ENCODE results near the gene FAM163B. TPM values are rescaled to one million over a fixed set of nuclear protein-coding genes. Genes with fewer than 3 reads are reported as not detected.
A peak's percentile ranks its signal among the peaks of the same experiment; 100 is the strongest.

The FAM163B gene
- total RNA-seq, 1 donor from 2014 or later = not detected

DNA sequence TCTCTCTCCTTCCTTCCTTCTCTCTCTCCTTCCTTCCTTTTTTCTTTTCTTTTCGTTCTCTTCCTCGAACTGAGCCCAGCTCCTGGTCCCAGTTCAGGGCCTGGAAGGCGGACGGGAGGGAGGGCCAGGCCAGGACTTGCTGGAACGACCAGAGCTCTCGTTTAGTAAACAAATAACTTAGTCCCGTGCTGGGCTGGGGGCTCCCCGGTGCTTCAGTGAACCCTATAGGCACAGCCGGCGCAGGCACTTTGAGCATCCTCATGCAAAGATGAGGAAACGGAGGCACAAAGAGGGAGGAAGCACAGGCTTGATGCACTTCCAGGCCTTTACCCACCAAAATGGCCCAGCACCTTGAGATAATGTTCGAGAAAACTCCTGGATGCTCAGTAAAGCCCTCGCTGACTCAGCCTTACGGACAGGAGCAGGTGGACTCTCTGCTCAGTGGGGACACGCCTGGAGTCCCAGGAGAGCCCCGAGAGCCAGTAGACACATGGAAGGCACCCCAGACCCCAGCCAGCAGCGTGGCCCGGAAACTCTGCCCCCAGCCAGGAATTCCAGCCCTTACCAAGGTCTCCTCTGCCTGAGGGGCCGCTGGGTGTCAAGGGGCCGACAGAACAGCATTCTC lies 18.8 kb downstream of the FAM163B start:
- Mint-ChIP-seq H3K27me3 (ENCODE audit: unreplicated experiment) (peaks cover 15% of the 10 kb centered on the region), H3K36me3 (ENCODE audit: unreplicated experiment) (no peaks in the 10 kb centered on the region), H3K27ac (ENCODE audit: unreplicated experiment) (no peak overlapping the region), H3K4me1 (ENCODE audit: unreplicated experiment) (peaks cover 6% of the 10 kb centered on the region), H3K4me3 (ENCODE audit: unreplicated experiment) (no peak overlapping the region), H3K9me3 (ENCODE audit: unreplicated experiment) (no peaks in the 10 kb centered on the region)
- no peak for DNase-seq (ENCODE audit: extremely low spot score, unreplicated experiment)
- TF ChIP-seq CTCF (IDR thresholded peaks at IDR 0.05) = no peak

DNA sequence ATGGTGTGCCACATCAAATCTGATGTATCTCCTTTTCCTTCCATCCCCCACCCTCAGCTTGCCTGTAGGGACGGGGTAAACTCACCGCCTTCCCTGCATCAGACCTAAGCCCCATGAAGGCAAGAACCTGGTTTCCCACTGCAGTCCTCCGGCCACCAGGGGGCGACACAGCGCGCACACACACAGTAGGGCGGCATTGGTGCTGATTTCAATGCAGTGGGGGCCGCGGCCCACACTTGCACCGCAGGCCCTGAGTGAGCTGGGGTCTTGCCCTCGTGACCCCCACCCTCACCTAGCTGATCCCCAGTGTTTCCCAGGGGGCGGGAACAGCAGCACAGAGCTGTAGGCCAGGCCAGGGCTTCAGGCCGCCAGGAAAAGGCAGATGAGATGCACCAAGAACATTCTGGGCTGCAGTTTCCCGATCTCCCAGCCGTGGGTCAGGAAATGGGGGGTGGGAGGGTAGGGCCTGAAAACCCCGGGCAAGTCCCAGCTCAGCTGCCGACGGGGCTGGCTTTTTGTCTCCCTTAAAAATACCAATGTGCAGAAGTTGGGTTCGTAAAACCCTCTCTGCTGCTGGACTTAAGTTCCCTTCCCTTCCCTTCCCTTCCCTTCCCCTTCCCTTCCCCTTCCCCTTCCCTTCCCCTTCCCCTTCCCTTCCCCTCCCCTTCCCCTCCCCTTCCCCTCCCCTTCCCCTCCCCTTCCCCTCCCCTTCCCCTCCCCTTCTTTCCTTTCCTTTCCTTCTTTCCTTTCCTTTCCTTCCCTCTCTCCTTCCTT lies 19.5 kb downstream of the FAM163B start:
- Mint-ChIP-seq H3K4me1 (ENCODE audit: unreplicated experiment) (peaks cover 10% of the 10 kb centered on the region), H3K9me3 (ENCODE audit: unreplicated experiment) (no peaks in the 10 kb centered on the region), H3K36me3 (ENCODE audit: unreplicated experiment) (no peaks in the 10 kb centered on the region), H3K4me3 (ENCODE audit: unreplicated experiment) (no peak overlapping the region), H3K27me3 (ENCODE audit: unreplicated experiment) (peaks cover 21% of the 10 kb centered on the region), H3K27ac (ENCODE audit: unreplicated experiment) (no peak overlapping the region)
- no peak for DNase-seq (ENCODE audit: extremely low spot score, unreplicated experiment)
- TF ChIP-seq CTCF (IDR thresholded peaks at IDR 0.05) = peak; percentile 43

DNA sequence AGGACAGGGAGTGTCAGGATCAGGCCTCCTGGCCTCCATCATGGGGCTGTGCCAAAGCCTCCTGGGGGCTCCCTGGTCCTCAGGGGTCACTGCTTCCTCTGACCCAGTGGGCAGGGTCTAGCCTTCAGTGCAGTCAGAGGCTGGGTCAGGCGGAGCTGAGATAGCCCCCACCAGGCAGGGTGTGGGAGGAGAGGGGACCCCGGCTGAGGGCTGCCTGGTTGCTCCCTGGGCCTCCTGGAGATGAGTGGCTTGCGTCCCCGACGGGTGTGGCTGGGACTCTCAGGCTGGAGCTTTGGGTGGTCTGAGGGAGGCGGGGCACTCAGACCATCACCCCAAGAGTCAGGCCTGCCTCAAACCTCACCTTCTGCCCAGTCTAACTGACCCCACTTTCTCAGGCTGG lies 21.7 kb downstream of the FAM163B start:
- Mint-ChIP-seq H3K36me3 (ENCODE audit: unreplicated experiment) (no peaks in the 10 kb centered on the region), H3K27ac (ENCODE audit: unreplicated experiment) (no peak overlapping the region), H3K4me3 (ENCODE audit: unreplicated experiment) (no peak overlapping the region), H3K9me3 (ENCODE audit: unreplicated experiment) (no peaks in the 10 kb centered on the region), H3K4me1 (ENCODE audit: unreplicated experiment) (peaks cover 14% of the 10 kb centered on the region), H3K27me3 (ENCODE audit: unreplicated experiment) (peaks cover 29% of the 10 kb centered on the region)
- DNase-seq (ENCODE audit: extremely low spot score, unreplicated experiment) = no peak
- TF ChIP-seq CTCF (IDR thresholded peaks at IDR 0.05) = no peak

- DNase-seq (ENCODE audit: extremely low spot score, unreplicated experiment) = no peak
- Mint-ChIP-seq H3K27me3 (ENCODE audit: unreplicated experiment) (peaks cover 32% of the 10 kb centered on the region), H3K9me3 (ENCODE audit: unreplicated experiment) (no peaks in the 10 kb centered on the region), H3K27ac (ENCODE audit: unreplicated experiment) (no peak overlapping the region), H3K4me1 (ENCODE audit: unreplicated experiment) (peaks cover 14% of the 10 kb centered on the region), H3K36me3 (ENCODE audit: unreplicated experiment) (no peaks in the 10 kb centered on the region), H3K4me3 (ENCODE audit: unreplicated experiment) (no peak overlapping the region)
- no peak for TF ChIP-seq CTCF (IDR thresholded peaks at IDR 0.05)
Observed at GRCh38 chr9:133587051-133587450, 22.1 kb downstream of the FAM163B start.

Data from osteocyte (in vitro differentiated cells).